ENCODE measurements around the gene HAPLN3. TPM values are rescaled to one million over a fixed set of nuclear protein-coding genes. Genes with fewer than 3 reads are reported as not detected.

HAPLN3 gene
- total and polyA plus RNA-seq, 2 donors (not counting 1 experiment from before 2014, with no cell fraction given) = 7.5 to 16.3 TPM

- ChIA-PET POLR2A (no interaction called here), CTCF (interaction anchor here (1.5 to 7.7 kb wide), 2 partner anchors 7 to 272 kb away, joined by 4 to 44 read pairs; no protein-coding TSS in a partner anchor)
- no peak for TF ChIP-seq EZH2 (IDR thresholded peaks at IDR 0.05; ENCODE audit: borderline replicate concordance, insufficient read depth, low read depth, low read length, poor library complexity, severe bottlenecking)
- TF ChIP-seq CTCF (IDR thresholded peaks at IDR 0.05) = no peak
- H3K27me3 Mint-ChIP-seq = peaks cover 8% of the 10 kb centered on the region
- Histone ChIP-seq H2AFZ (ENCODE audit: insufficient read depth, low read depth, low read length, poor library complexity, severe bottlenecking) (no peak overlapping the region), H3K27me3 (replicated peaks in 1 of 4; ENCODE audit: control extremely low read depth in 1 of 4, control insufficient read depth in 3 of 4, insufficient read depth in 4 of 4, low read length in 3 of 4) (peaks cover 0 to 15% (median 0%) of the 10 kb centered on the region in 4 experiments), H3K4me1 (ENCODE audit: control insufficient read depth in 2 of 2, insufficient read depth in 2 of 2, low read length in 2 of 2) (peaks cover 12 to 22% of the 10 kb centered on the region in 2 donors), H3K4me2 (replicated peaks; ENCODE audit: low read depth, low read length, poor library complexity, severe bottlenecking) (peak overlapping the region; percentile 8), H3K79me2 (ENCODE audit: control insufficient read depth, insufficient read depth, low read length) (no peaks in the 10 kb centered on the region), H3K36me3 (replicated peaks in 1 of 2; ENCODE audit: control extremely low read depth in 1 of 2, control insufficient read depth in 1 of 2, extremely low read depth in 1 of 2, insufficient read depth in 2 of 2, low read length in 1 of 2) (no peaks in the 10 kb centered on the region), H3K9ac (ENCODE audit: low read length) (no peak overlapping the region), H3K27ac (ENCODE audit: low read length in 2 of 2) (no peak overlapping the region), H3K9me3 (ENCODE audit: control extremely low read depth in 1 of 3, control insufficient read depth in 2 of 3, insufficient read depth in 1 of 3, low read length in 2 of 3) (no peaks in the 10 kb centered on the region), H4K20me1 (ENCODE audit: control insufficient read depth, insufficient read depth, low read length, poor library complexity, severe bottlenecking) (no peaks in the 10 kb centered on the region), H3K4me3 (ENCODE audit: control extremely low read depth in 1 of 5, extremely low read depth in 1 of 5, insufficient read depth in 1 of 5, low read depth in 2 of 5, low read length in 4 of 5) (no peak overlapping the region)
- no peak overlapping the region for H3K27ac Mint-ChIP-seq
- no peak for DNase-seq
- 46% methylated on average over 8 of the region's 8 CpGs for WGBS (ENCODE audit: insufficient coverage)
- peaks cover 14% of the 10 kb centered on the region for H3K4me1 Mint-ChIP-seq
- no peak overlapping the region for H3K4me3 Mint-ChIP-seq
- intact Hi-C loops (cut with micrococcal nuclease) = loop anchor here (1.0 to 5.0 kb wide), 2 partner anchors 16 to 350 kb away; partner anchors contain the start of genes DET1 and MFGE8
- no peaks in the 10 kb centered on the region for H3K9me3 Mint-ChIP-seq (ENCODE audit: insufficient read depth)
- no peak for ATAC-seq (ENCODE audit: low read depth)
Measured at GRCh38 chr15:88897142-88897455, 1.8 kb upstream of the HAPLN3 start.

GRCh38 chr15:88896333-88897033, 1.1 kb upstream of the HAPLN3 start:
- no peak overlapping the region for H3K27ac ChIP-seq (ENCODE audit: low read length in 2 of 2)
- no peak for DNase-seq

More at GRCh38 chr15:88896333-88897033, 1.1 kb upstream of the HAPLN3 start:
- 96% methylated on average over 5 of the region's 8 CpGs for WGBS (ENCODE audit: insufficient coverage)
- H3K79me2 ChIP-seq (ENCODE audit: control insufficient read depth, insufficient read depth, low read length) = no peaks in the 10 kb centered on the region
- no peaks in the 10 kb centered on the region for H4K20me1 ChIP-seq (ENCODE audit: control insufficient read depth, insufficient read depth, low read length, poor library complexity, severe bottlenecking)
- intact Hi-C loops (cut with micrococcal nuclease) = loop anchor here (1.0 to 5.0 kb wide), 2 partner anchors 17 to 349 kb away; partner anchors contain the start of genes DET1 and MFGE8
- CTCF ChIA-PET = interaction anchor here (0.6 to 7.7 kb wide), 3 partner anchors 8 to 14 kb away, joined by 3 to 44 read pairs (median 6); no protein-coding TSS in a partner anchor
- Mint-ChIP-seq H3K27me3 (peaks cover 8% of the 10 kb centered on the region), H3K27ac (no peak overlapping the region), H3K4me1 (peaks cover 14% of the 10 kb centered on the region), H3K4me3 (no peak overlapping the region), H3K9me3 (ENCODE audit: insufficient read depth) (no peaks in the 10 kb centered on the region)
- no peak for ATAC-seq (ENCODE audit: low read depth)
- no peak overlapping the region for H3K4me3 ChIP-seq (ENCODE audit: control extremely low read depth in 1 of 5, extremely low read depth in 1 of 5, insufficient read depth in 1 of 5, low read depth in 2 of 5, low read length in 4 of 5)
- H3K4me1 ChIP-seq (ENCODE audit: control insufficient read depth in 2 of 2, insufficient read depth in 2 of 2, low read length in 2 of 2) = peaks cover 12 to 22% of the 10 kb centered on the region in 2 donors
- no peak overlapping the region for H2AFZ ChIP-seq (ENCODE audit: insufficient read depth, low read depth, low read length, poor library complexity, severe bottlenecking)
- TF ChIP-seq EZH2 (IDR thresholded peaks at IDR 0.05; ENCODE audit: borderline replicate concordance, insufficient read depth, low read depth, low read length, poor library complexity, severe bottlenecking) = no peak
- TF ChIP-seq CTCF (IDR thresholded peaks at IDR 0.05) = no peak
- H3K27me3 ChIP-seq (replicated peaks in 1 of 4; ENCODE audit: control extremely low read depth in 1 of 4, control insufficient read depth in 3 of 4, insufficient read depth in 4 of 4, low read length in 3 of 4) = peaks cover 0 to 15% (median 0%) of the 10 kb centered on the region in 4 experiments
- H3K36me3 ChIP-seq (replicated peaks in 1 of 2; ENCODE audit: control extremely low read depth in 1 of 2, control insufficient read depth in 1 of 2, extremely low read depth in 1 of 2, insufficient read depth in 2 of 2, low read length in 1 of 2) = no peaks in the 10 kb centered on the region
- H3K9ac ChIP-seq (ENCODE audit: low read length) = no peak overlapping the region
- no peaks in the 10 kb centered on the region for H3K9me3 ChIP-seq (ENCODE audit: control extremely low read depth in 1 of 3, control insufficient read depth in 2 of 3, insufficient read depth in 1 of 3, low read length in 2 of 3)
- POLR2A ChIA-PET = no interaction called here
- H3K4me2 ChIP-seq (replicated peaks; ENCODE audit: low read depth, low read length, poor library complexity, severe bottlenecking) = no peak overlapping the region

All from B cell (primary cell).